Caco-2 (cell line): Measurements from ENCODE around the gene GAN. TPM values are rescaled to one million over a fixed set of nuclear protein-coding genes. Genes with fewer than 3 reads are reported as not detected.

ENCODE experiments used
- BruUV-seq: library from RNA; stranded (reverse); fragments of 400-500 nt; replicated peaks from 2 replicates; lab custom pipeline; 2021; lab: Mats Ljungman, UMichigan
- CTCF ChIA-PET: fragments of 300-600 bp; sonication (Branson Sonifier 250); formaldehyde crosslinking; loops from one replicate; lab custom pipeline; 2022; ENCODE audit warnings: antibody characterized with exemption; lab: Charles Lee
- POLR2A ChIA-PET: fragments of 300-600 bp; sonication (Branson Sonifier 250); formaldehyde crosslinking; loops from one replicate; lab custom pipeline; 2022; ENCODE audit warnings: antibody characterized with exemption; lab: Charles Lee
- DNase-seq, 2 experiments: peaks; one replicate each; pipeline versions ENCODE4 v3.0.0 to v3.0.0-alpha.2; 2020 to 2022
- H3K27me3 ChIP-seq: replicated peaks from 2 replicates; pipeline ENCODE4 v1.6.0; 2011; ENCODE audit warnings: low read length; ENCODE audit not compliant: control insufficient read depth, insufficient read depth
- H3K36me3 ChIP-seq: 2 replicates; pipeline ENCODE4 v1.5.1; 2011; ENCODE audit warnings: low read length; ENCODE audit not compliant: control insufficient read depth, insufficient read depth
- H3K4me1 ChIP-seq: fragments of 250-450 bp; sonication (Bioruptor Pico); 2 replicates; pipeline ENCODE4 v1.5.1; 2020; ENCODE audit warnings: mild to moderate bottlenecking
- H3K4me3 ChIP-seq: 2 replicates; pipeline ENCODE4 v1.5.1; 2011; ENCODE audit warnings: low read depth, mild to moderate bottlenecking, control low read depth, low read length
- H3K9me3 ChIP-seq: fragments of 250-450 bp; sonication (Bioruptor Pico); 2 replicates; pipeline ENCODE4 v1.5.1; 2020; ENCODE audit warnings: mild to moderate bottlenecking, moderate library complexity
- H3K27ac Mint-ChIP-seq: one replicate; pipeline ENCODE4 v1.8.0; 2022; ENCODE audit warnings: mixed read lengths; ENCODE audit not compliant: unreplicated experiment
- H3K27me3 Mint-ChIP-seq: one replicate; pipeline ENCODE4 v1.8.0; 2022; ENCODE audit warnings: mixed read lengths; ENCODE audit not compliant: insufficient read depth, unreplicated experiment
- H3K36me3 Mint-ChIP-seq: one replicate; pipeline ENCODE4 v1.8.0; 2022; ENCODE audit warnings: mild to moderate bottlenecking, mixed read lengths; ENCODE audit not compliant: insufficient read depth, unreplicated experiment
- H3K4me1 Mint-ChIP-seq: one replicate; pipeline ENCODE4 v1.8.0; 2022; ENCODE audit warnings: low read depth, mixed read lengths; ENCODE audit not compliant: unreplicated experiment
- H3K4me3 Mint-ChIP-seq: one replicate; pipeline ENCODE4 v1.8.0; 2022; ENCODE audit warnings: mild to moderate bottlenecking, moderate library complexity, mixed read lengths; ENCODE audit not compliant: unreplicated experiment
- H3K9me3 Mint-ChIP-seq: one replicate; pipeline ENCODE4 v1.8.0; 2022; ENCODE audit warnings: mixed read lengths; ENCODE audit not compliant: unreplicated experiment
- CTCF ChIP-seq, 2 experiments: fragments of 200-600 bp in 1 of 2; IDR thresholded peaks; 1 replicate in 1 of 2; 2 replicates in 1 of 2; pipeline versions ENCODE4 v1.5.1 to v1.8.0; 2011 to 2022; ENCODE audit warnings: antibody characterized with exemption in 1 of 2, control low read depth in 1 of 2, inconsistent platforms in 1 of 2, low read depth in 1 of 2, low read length in 1 of 2, mild to moderate bottlenecking in 1 of 2, moderate library complexity in 1 of 2; ENCODE audit not compliant: insufficient read depth in 1 of 2, severe bottlenecking in 1 of 2, unreplicated experiment in 1 of 2
- intact Hi-C: fragments of 100-400 bp; cut with micrococcal nuclease; formaldehyde crosslinking; loops from one replicate; pipeline ENCODE4 v1.10.0; 2022; ENCODE audit not compliant: unreplicated experiment
- total RNA-seq: library from RNA; stranded (reverse); gene quantifications from 2 replicates; pipeline ENCODE4 v1.2.3, GENCODE V29; 2022

GAN gene
- total RNA-seq, 1 experiment from 2014 or later = 29.3 TPM

- Histone ChIP-seq H3K4me1 (peaks cover 8% of the 10 kb centered on the region; the same call in 1 of the 2 replicates), H3K9me3 (no peaks in the 10 kb centered on the region), H3K27me3 (no peaks in the 10 kb centered on the region), H3K4me3 (no peak overlapping the region), H3K36me3 (no peaks in the 10 kb centered on the region)
- Mint-ChIP-seq H3K27ac (no peak overlapping the region), H3K4me1 (peaks cover 7% of the 10 kb centered on the region), H3K4me3 (no peak overlapping the region), H3K9me3 (no peaks in the 10 kb centered on the region), H3K36me3 (peaks cover 5% of the 10 kb centered on the region), H3K27me3 (no peaks in the 10 kb centered on the region)
- no TSS peak for BruUV-seq
- TF ChIP-seq CTCF (IDR thresholded peaks at IDR 0.05; ENCODE audit: insufficient read depth in 1 of 2, low read depth in 1 of 2, low read length in 1 of 2, severe bottlenecking in 1 of 2, unreplicated experiment in 1 of 2) = no peak
- DNase-seq = no peak
- POLR2A ChIA-PET = no interaction called here
- CTCF ChIA-PET = no interaction called here
- intact Hi-C loops = no loop called here
Observed at GRCh38 chr16:81324808-81325207, 10.0 kb downstream of the GAN start.

GRCh38 chr16:81327011-81327410 lies 12.2 kb downstream of the GAN start:
- intact Hi-C loops = no loop called here
- Mint-ChIP-seq H3K9me3 (no peaks in the 10 kb centered on the region), H3K27me3 (no peaks in the 10 kb centered on the region), H3K4me1 (no peaks in the 10 kb centered on the region), H3K36me3 (peaks cover 13% of the 10 kb centered on the region), H3K27ac (no peak overlapping the region), H3K4me3 (no peak overlapping the region)
- BruUV-seq = no TSS peak
- Histone ChIP-seq H3K4me3 (no peak overlapping the region), H3K36me3 (no peaks in the 10 kb centered on the region), H3K27me3 (no peaks in the 10 kb centered on the region), H3K9me3 (no peaks in the 10 kb centered on the region), H3K4me1 (0 out of 2 replicates have a peak, but pooled peaks cover 4% of the 10 kb centered on the region)
- ChIA-PET POLR2A (no interaction called here), CTCF (interaction anchor here (0.5 kb wide), 1 partner anchor 68 kb away, joined by 3 read pairs; no protein-coding TSS in a partner anchor)
- no peak for TF ChIP-seq CTCF (IDR thresholded peaks at IDR 0.05; ENCODE audit: insufficient read depth in 1 of 2, low read depth in 1 of 2, low read length in 1 of 2, severe bottlenecking in 1 of 2, unreplicated experiment in 1 of 2)
- no peak for DNase-seq

- H3K9me3 ChIP-seq = no peaks in the 10 kb centered on the region
- Mint-ChIP-seq H3K36me3 (peaks cover 13% of the 10 kb centered on the region), H3K4me1 (no peaks in the 10 kb centered on the region), H3K4me3 (no peak overlapping the region), H3K9me3 (no peaks in the 10 kb centered on the region), H3K27me3 (no peaks in the 10 kb centered on the region), H3K27ac (no peak overlapping the region)
- H3K4me1 ChIP-seq = 0 out of 2 replicates have a peak, but pooled peaks cover 4% of the 10 kb centered on the region
- H3K36me3 ChIP-seq = no peaks in the 10 kb centered on the region
- ChIA-PET POLR2A (no interaction called here), CTCF (interaction anchor here (0.5 kb wide), 1 partner anchor 67 kb away, joined by 3 read pairs; no protein-coding TSS in a partner anchor)
- DNase-seq = no peak
- no peak overlapping the region for H3K4me3 ChIP-seq
- no TSS peak for BruUV-seq
- no peak for TF ChIP-seq CTCF (IDR thresholded peaks at IDR 0.05; ENCODE audit: insufficient read depth in 1 of 2, low read depth in 1 of 2, low read length in 1 of 2, severe bottlenecking in 1 of 2, unreplicated experiment in 1 of 2)
- no peaks in the 10 kb centered on the region for H3K27me3 ChIP-seq
- intact Hi-C loops = no loop called here
Observed at GRCh38 chr16:81327447-81328196, 12.9 kb downstream of the GAN start.
